Epidermal melanocyte (primary cell): ENCODE measurements around the gene PTPRN2.

Experiments
- DNase-seq: peaks from one replicate; pipeline ENCODE4 v3.0.0; 2011; ENCODE audit warnings: low spot score; ENCODE audit not compliant: insufficient read length

The PTPRN2 gene

GRCh38 chr7:158579662-158580646, 7.7 kb downstream of the PTPRN2 start:
- DNase-seq: no peak

DNA sequence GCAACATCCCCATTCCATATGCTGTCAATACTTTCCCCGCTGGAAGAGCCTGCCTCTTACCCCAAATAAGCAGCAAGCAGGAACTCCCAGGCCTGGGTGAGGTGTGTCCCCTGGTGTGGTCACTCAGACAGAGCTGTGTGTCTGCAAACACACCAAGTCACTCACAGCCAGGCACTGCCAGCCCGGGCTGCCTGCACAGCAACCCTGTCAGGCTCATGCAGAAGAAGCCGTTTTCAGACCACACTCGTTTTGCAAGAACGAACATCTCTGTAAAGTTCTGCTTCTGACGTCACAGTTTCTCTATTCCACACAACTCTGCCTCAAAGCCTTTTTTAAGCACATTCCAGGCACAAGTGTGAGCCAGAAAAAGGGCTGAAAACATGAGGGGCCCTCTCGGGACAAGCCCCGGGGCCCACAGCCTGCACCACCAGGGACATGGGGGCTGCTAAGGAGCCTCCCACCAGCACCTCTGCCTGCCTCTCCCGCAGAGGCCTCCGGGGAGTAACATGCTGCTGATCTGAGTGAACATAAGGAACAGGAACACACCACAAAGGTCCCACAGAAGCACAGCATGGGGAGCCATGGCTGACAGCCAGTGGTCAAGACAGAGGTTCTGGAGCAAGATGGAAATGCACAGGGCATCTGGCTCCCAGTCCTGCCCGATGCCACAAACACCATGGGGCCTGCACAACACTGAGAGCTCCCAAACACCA, 11.4 kb downstream of the PTPRN2 start:
- DNase-seq: no peak

GRCh38 chr7:158574308-158575036, 13.2 kb downstream of the PTPRN2 start:
- no peak for DNase-seq

GRCh38 chr7:158573310-158573709, 14.3 kb downstream of the PTPRN2 start:
- no peak for DNase-seq

DNA sequence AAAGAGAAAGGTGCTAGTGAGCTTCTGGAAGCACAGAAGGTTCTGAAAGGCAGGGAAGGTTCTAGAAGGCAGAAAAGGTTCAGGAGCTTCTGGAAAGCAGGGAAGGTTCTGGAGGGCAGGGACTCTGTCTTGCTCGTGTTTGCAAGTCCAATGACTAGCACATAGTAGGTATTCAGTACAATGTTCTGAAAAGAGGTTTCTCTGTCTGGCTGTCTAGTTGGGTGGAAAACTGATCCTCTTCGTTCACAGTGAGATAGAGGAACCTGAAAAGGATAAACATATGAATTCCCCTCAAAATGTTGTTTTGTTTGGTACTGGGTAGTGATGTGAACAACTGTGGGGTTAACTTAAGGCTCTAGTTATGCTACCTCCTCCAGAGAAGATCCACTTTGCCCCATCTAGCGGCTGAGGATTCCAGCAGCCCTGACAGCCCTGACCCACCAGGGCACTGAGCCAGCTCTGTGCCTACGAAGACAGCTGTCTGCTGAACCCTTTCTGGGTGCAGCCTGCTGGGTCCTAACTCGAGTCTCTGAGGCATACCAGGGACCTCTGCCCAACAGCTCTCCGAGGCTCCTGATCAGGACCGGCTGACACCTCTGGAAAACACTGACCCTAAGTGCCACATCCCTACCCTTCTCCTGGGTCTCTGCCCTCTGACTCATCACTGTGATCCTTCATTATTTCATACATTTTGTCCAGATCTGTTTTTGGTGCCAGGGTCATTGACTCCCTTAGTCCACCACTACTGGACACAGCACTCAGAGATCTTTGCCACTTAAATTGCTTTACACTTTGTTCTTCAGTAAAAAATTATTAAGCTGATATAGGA, 15.4 kb downstream of the PTPRN2 start:
- DNase-seq: no peak

- DNase-seq: no peak
Measured at GRCh38 chr7:158570449-158571170, 17.0 kb downstream of the PTPRN2 start.

- DNase-seq: no peak
Measured at GRCh38 chr7:158569858-158570323, 17.7 kb downstream of the PTPRN2 start.

- DNase-seq: no peak
Measured at GRCh38 chr7:158568974-158569857, 18.4 kb downstream of the PTPRN2 start.

DNA sequence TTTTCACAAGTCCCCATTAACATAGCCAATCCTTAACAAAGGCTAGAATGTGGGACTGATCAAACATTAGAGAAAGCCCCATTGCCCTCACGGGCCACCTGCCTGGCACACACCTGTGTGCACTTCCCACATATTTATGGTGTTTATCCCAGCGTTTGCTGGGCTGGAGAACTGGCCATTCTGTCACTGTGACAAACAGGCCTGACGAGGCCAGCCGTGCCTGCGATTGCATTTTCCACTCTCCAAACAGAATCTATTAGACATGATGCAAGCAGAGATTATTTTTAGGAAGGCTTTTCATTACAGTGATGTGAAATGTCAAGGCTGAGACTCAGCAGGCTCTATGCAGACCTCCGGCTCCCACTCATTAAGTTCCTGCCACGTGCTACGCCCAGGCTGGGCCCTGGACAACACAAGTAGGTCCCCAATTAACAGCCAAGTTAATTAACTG, 20.4 kb downstream of the PTPRN2 start:
- DNase-seq: no peak

DNA sequence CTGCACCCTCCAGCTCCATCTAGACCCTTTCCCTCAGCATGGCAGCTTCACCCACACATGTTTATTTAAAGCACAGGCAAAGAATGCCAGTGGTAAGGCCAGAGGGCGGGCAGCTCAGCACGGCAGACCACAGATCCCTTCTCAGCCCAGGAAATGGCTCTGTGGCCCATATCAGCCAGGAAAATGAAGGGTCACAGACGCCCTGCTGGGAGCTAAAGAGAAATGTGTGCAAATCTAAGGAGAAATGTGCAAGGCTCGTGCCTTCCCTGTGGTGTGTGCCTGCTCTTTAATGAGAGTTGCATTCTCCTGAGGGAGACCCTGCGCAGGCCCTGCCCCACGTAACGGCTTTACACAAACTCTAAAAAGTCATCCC, 23.0 kb downstream of the PTPRN2 start:
- no peak for DNase-seq

DNA sequence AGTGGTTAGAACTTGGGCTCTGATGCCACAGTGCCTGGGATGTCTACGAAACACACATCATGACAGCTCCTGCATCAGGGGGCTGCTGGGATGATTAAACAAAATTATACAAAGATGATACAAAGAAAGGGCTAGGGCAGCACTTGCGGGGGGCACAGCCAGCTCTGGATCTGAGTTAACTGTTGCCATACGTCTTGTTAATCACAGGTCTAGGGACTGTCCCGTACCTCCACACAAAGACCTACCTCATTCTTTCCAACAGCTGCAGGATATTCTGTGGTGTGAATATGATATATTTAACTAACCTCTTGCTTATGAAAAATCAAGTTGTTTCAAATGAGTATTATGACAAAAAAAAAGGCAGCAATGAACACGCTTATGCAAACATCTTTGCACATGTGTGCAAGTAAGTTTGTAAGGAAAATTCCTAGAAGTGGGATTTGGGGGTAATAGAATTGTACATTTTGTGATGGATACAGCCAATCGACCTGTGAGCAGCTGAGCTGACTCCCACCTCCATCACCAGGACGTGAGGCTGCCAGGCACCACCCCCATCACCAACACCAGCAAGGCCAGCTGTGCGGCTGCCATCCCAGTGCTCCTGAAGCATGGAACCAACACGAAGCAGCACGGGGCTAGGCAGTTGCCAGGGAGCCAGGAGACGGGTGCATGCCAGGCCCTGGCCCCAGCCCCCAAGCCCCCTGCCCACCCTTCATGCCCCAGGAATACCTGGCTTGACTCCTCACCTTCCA, 23.5 kb downstream of the PTPRN2 start:
- DNase-seq: no peak

- no peak for DNase-seq
Measured at GRCh38 chr7:158563051-158563450, 24.6 kb downstream of the PTPRN2 start.

DNA sequence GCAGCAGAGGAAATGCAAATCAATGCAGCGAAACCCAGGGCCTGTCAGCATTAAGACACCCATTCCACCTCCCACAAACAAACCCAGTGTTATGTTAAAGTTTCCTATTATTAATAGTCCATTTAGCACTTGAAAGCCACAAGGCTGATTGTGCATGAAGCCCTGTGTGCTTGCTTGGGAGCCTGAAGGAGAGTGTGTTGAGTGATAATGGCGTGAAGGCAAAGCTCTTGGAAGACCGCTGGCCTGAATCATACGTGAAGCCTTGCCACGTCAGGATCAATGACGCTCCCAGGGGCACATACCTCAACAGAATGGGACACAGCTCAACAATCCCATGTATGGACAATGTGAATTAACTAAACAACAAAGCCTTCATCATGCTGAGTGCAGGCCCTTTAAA, 25.1 kb downstream of the PTPRN2 start:
- no peak for DNase-seq

GRCh38 chr7:158561659-158562058, 26.0 kb downstream of the PTPRN2 start:
- no peak for DNase-seq

GRCh38 chr7:158560386-158560785, 27.2 kb downstream of the PTPRN2 start:
- no peak for DNase-seq

DNA sequence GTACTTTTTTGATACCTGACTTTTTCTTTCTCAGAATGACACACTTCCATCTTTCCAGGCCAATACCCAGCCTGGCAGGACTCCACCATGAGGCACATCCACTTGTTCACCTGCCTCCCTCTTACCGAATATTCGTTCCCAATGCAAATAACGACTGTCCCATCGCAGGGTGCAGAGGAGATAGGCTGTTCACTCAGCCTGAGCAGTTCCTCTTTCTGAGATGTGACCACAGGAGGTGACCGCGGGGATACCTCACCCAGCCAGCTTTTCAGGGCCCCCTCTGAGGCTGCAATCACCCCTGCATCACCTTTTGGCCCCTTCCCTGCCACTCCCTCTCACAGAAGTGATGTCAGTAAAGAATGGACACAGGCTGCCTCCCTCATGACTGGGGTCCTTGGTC, 28.3 kb downstream of the PTPRN2 start:
- no peak for DNase-seq

GRCh38 chr7:158558816-158559215, 28.8 kb downstream of the PTPRN2 start:
- no peak for DNase-seq

DNA sequence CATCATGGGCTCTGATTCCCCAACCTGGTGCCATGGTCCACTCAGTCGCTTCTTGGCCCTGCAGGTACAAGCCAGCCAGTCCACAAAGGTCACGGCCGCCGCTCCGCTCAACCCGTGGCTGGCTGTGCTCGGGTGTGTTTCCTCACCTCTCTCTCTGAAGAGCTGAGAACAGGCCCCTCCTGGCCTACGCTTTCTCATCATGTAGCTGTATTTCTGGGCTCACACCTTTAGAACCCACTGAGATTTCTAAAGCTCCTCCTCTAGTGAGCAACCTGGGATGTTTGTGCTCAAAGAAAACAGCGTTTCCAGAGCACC, 30.2 kb downstream of the PTPRN2 start:
- DNase-seq: no peak
